ENCODE measurements around the gene KCNK1.

The KCNK1 gene

GRCh38 chr1:233613252-233614172 is at the start of gene KCNK1:
TSS of gene KCNK1 (plus strand) at chr1:233614106. CDS start at chr1:233614172, 66 bp downstream.
- DNase-seq, result no peak

GRCh38 chr1:233565313-233565712 is 48.6 kb upstream of the KCNK1 start:
- no peak for DNase-seq

GRCh38 chr1:233566886-233567285 is 47.0 kb upstream of the KCNK1 start:
- DNase-seq, result no peak

GRCh38 chr1:233569636-233570035 is 44.3 kb upstream of the KCNK1 start:
- DNase-seq, result no peak

GRCh38 chr1:233570216-233570615 is 43.7 kb upstream of the KCNK1 start:
- DNase-seq, result no peak

GRCh38 chr1:233570706-233571105 is 43.2 kb upstream of the KCNK1 start:
- DNase-seq, result no peak

- DNase-seq, result no peak
Observed at GRCh38 chr1:233572896-233573295, 41.0 kb upstream of the KCNK1 start.

GRCh38 chr1:233575450-233575849 is 38.5 kb upstream of the KCNK1 start:
- DNase-seq, result no peak

GRCh38 chr1:233582439-233582838 is 31.5 kb upstream of the KCNK1 start:
- no peak for DNase-seq

GRCh38 chr1:233584376-233584775 is 29.5 kb upstream of the KCNK1 start:
- DNase-seq, result no peak

- no peak for DNase-seq
Observed at GRCh38 chr1:233584931-233585330, 29.0 kb upstream of the KCNK1 start.

- DNase-seq, result no peak
Observed at GRCh38 chr1:233586301-233586700, 27.6 kb upstream of the KCNK1 start.

GRCh38 chr1:233587196-233587595 is 26.7 kb upstream of the KCNK1 start:
- no peak for DNase-seq

GRCh38 chr1:233587958-233588799 is 25.7 kb upstream of the KCNK1 start:
- DNase-seq, result no peak

GRCh38 chr1:233597489-233597901 is 16.4 kb upstream of the KCNK1 start:
- DNase-seq, result no peak

GRCh38 chr1:233598891-233599541 is 14.9 kb upstream of the KCNK1 start:
- DNase-seq, result no peak

- no peak for DNase-seq
Observed at GRCh38 chr1:233599542-233600073, 14.3 kb upstream of the KCNK1 start.

GRCh38 chr1:233600488-233600887 is 13.4 kb upstream of the KCNK1 start:
- DNase-seq, result no peak

- DNase-seq, result no peak
Observed at GRCh38 chr1:233603478-233603877, 10.4 kb upstream of the KCNK1 start.

- no peak for DNase-seq
Observed at GRCh38 chr1:233605205-233605604, 8.7 kb upstream of the KCNK1 start.

- no peak for DNase-seq
Observed at GRCh38 chr1:233606813-233607212, 7.1 kb upstream of the KCNK1 start.

GRCh38 chr1:233607252-233608119 is 6.4 kb upstream of the KCNK1 start:
- no peak for DNase-seq

Measured in SW 1271 (cell line).